ENCODE results near the gene COPB2. TPM values are rescaled to one million over a fixed set of nuclear protein-coding genes. Genes with fewer than 3 reads are reported as not detected.
A peak's percentile ranks its signal among the peaks of the same experiment; 100 is the strongest.

Gene COPB2
- total and polyA plus RNA-seq, 10 donors: 21.4 to 101 (median 88.0) TPM

DNA sequence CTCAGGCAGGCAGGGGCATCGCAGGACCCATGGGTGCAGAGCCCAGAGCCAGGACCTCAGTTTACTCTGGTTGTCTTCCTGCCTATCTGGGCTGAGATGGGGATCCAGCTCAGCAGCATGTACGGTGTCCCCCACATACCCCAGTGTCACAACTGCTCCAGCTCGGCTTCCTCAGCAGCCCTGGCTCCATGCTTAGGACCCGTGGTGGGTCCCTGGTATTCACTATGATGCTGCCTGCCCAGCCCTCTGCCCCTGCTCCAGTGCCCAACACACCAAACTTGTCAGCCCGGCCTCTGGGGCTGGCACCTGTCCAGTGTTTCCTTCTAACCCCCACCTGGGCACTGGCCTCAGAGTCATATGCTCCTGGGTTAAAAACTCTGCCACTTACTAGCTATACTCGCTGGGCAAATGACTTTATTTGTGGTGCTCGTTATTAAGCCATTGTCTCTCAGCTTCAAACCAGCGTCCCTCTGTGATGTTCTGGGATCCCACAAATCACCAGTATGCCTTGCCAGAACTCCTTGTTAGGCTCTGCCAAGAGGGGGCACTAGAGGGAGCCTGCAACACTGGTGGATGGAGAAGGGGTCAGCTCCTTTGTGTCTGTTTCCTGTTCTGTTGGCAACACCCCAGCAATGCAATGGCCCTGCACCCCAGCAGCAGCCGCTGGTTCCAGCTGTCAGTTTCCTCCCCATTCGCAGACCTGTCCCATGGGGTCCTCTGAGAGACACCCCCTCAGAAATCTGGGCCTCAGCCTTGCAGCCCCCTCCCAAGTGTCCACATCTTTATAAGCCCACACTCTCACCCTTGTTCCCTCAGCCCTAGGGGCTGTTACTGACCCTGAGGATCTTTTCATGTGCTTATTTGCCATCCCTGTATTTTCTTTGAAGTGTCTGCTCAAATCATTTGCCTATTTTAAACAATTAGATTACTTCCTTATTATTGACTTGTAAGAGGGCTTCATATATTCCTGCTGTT lies 69.7 kb downstream of the COPB2 start:
- 49 to 80% (median 71%) methylated on average over 10 of the region's 10 CpGs for WGBS, 5 donors
- no peaks in the 10 kb centered on the region for H3K4me1 ChIP-seq
- H3K4me3 ChIP-seq: no peak overlapping the region
- H3K27ac ChIP-seq: no peak overlapping the region
- no peaks in the 10 kb centered on the region for H3K9me3 ChIP-seq
- TF ChIP-seq CTCF (IDR thresholded peaks at IDR 0.05 in 8 of 11, conservative IDR thresholded peaks at IDR 0.05 in 3 of 11) (peak in 1 of 11 experiments; percentile 15), POLR2AphosphoS5 (IDR thresholded peaks at IDR 0.05) (no peak)
- H3K36me3 ChIP-seq: no peaks in the 10 kb centered on the region
- peaks cover 0 to 40% (median 3%) of the 10 kb centered on the region in 7 donors for H3K27me3 ChIP-seq (replicated peaks in 1 of 7)
- no peak for DNase-seq
- intact Hi-C loops (cut with DNase I; ENCODE audit: low total_unique reads): loop anchor here (10.0 kb wide), 1 partner anchor 395 kb away; no protein-coding TSS in a partner anchor

GRCh38 chr3:139318826-139319225 lies 70.6 kb downstream of the COPB2 start:
- 78 to 86% (median 80%) methylated on average over 6 of the region's 6 CpGs for WGBS, 5 donors

GRCh38 chr3:139318431-139318816 lies 71.0 kb downstream of the COPB2 start:
- H3K4me1 ChIP-seq: no peaks in the 10 kb centered on the region
- no peaks in the 10 kb centered on the region for H3K9me3 ChIP-seq
- TF ChIP-seq CTCF (IDR thresholded peaks at IDR 0.05 in 8 of 11, conservative IDR thresholded peaks at IDR 0.05 in 3 of 11) (no peak), POLR2A (IDR thresholded peaks at IDR 0.05) (no peak), POLR2AphosphoS5 (IDR thresholded peaks at IDR 0.05) (no peak)
- H3K36me3 ChIP-seq: no peaks in the 10 kb centered on the region
- WGBS, 5 donors: 37 to 81% (median 52%) methylated on average over 3 of the region's 3 CpGs
- no peak overlapping the region for H3K4me3 ChIP-seq
- no peak overlapping the region for H3K27ac ChIP-seq
- intact Hi-C loops (cut with DNase I; ENCODE audit: low total_unique reads): no loop called here
- peaks cover 0 to 46% (median 3%) of the 10 kb centered on the region in 7 donors for H3K27me3 ChIP-seq (replicated peaks in 1 of 7)
- no peak for DNase-seq

More at GRCh38 chr3:139318826-139319225, 70.6 kb downstream of the COPB2 start:
- no peak overlapping the region for H3K4me3 ChIP-seq
- TF ChIP-seq CTCF (IDR thresholded peaks at IDR 0.05 in 8 of 11, conservative IDR thresholded peaks at IDR 0.05 in 3 of 11): no peak
- no peak for TF ChIP-seq POLR2AphosphoS5 (IDR thresholded peaks at IDR 0.05)
- no peak for TF ChIP-seq POLR2A (IDR thresholded peaks at IDR 0.05)
- intact Hi-C loops (cut with DNase I; ENCODE audit: low total_unique reads): no loop called here
- no peak for DNase-seq
- H3K4me1 ChIP-seq: no peaks in the 10 kb centered on the region
- peaks cover 0 to 45% (median 3%) of the 10 kb centered on the region in 7 donors for H3K27me3 ChIP-seq (replicated peaks in 1 of 7)
- no peaks in the 10 kb centered on the region for H3K9me3 ChIP-seq
- H3K36me3 ChIP-seq: no peaks in the 10 kb centered on the region
- no peak overlapping the region for H3K27ac ChIP-seq
